Suppressor macrophage treated with lipopolysaccharide for 1 hour (primary cell): ENCODE measurements around the gene APOL3.
"Not testable (repeated sequence)": the region's sequence is repeated elsewhere in the genome, so short reads cannot be mapped to it uniquely, and the experiment has no call there.

ENCODE experiments used
- DNase-seq, 3 donors: peaks; one replicate each; pipeline ENCODE4 v3.0.0-alpha.2; 2020 to 2022

APOL3 gene

GRCh38 chr22:36099561-36099960, 61.0 kb downstream of the APOL3 start:
- not testable (repeated sequence) for DNase-seq

GRCh38 chr22:36097880-36098279, 62.7 kb downstream of the APOL3 start:
- DNase-seq: no peak

GRCh38 chr22:36090772-36091171, 69.8 kb downstream of the APOL3 start:
- DNase-seq: not testable (repeated sequence)
